Limb (tissue), 2 donors: Measurements from ENCODE around the gene KAT14.
"Not testable (repeated sequence)": the region's sequence is repeated elsewhere in the genome, so short reads cannot be mapped to it uniquely, and the experiment has no call there.

Source experiments
- DNase-seq, 2 donors: peaks; one replicate each; pipeline ENCODE4 v3.0.0-alpha.2; 2016; ENCODE audit errors: extremely low spot score in 2 of 2

KAT14 gene, protein sequence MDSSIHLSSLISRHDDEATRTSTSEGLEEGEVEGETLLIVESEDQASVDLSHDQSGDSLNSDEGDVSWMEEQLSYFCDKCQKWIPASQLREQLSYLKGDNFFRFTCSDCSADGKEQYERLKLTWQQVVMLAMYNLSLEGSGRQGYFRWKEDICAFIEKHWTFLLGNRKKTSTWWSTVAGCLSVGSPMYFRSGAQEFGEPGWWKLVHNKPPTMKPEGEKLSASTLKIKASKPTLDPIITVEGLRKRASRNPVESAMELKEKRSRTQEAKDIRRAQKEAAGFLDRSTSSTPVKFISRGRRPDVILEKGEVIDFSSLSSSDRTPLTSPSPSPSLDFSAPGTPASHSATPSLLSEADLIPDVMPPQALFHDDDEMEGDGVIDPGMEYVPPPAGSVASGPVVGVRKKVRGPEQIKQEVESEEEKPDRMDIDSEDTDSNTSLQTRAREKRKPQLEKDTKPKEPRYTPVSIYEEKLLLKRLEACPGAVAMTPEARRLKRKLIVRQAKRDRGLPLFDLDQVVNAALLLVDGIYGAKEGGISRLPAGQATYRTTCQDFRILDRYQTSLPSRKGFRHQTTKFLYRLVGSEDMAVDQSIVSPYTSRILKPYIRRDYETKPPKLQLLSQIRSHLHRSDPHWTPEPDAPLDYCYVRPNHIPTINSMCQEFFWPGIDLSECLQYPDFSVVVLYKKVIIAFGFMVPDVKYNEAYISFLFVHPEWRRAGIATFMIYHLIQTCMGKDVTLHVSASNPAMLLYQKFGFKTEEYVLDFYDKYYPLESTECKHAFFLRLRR

DNA sequence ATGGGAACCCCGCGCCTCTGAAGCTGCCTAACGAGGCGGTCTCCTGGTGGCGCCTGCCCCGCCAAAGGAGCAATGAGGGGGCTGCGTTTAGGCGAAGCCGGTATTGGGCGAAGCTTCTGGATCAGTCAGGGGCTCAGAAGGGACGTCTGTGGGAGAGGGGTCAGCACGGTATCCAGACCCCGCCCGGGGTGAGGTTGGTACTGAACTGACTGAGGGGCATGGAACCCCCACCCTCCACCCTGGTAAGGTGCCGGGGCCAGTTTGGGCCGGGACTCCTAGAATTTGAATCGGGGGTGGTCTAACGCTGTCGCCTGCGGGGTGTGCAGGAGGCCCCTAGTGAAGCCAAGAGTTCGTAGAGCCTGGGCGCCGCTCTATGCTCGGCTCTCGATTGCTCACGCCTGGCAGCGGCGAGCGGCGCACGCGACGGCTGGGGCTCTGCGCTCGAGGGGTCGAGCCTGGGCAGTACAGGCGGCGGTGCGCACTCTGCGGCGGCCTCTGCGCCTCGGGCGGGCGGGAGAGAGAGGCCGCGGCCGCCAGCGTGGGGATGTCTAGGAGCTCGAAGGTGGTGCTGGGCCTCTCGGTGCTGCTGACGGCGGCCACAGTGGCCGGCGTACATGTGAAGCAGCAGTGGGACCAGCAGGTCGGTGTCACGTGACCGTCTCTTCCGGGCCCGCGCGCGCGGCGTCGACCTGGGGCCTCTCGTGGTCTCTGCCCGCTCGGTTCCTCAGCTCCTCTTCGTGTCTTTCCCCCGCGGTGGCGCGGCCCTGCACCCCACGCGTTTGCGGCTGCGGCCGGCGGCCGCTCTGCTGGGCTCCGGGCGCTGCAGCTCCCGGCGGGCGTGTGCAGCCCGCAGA lies at the start of gene KAT14, which contains the start of gene PET117:
Gene KAT14, plus strand, starts transcription at position 452 of the 854 bp plus-strand sequence. CDS start 4,798 bp downstream, outside the sequence.
Gene PET117, plus strand, starts transcription at position 452 of the 854 bp plus-strand sequence. Its CDS starts 93 bp downstream, at position 545.
- DNase-seq, result peak; percentile 91 to 97

DNA sequence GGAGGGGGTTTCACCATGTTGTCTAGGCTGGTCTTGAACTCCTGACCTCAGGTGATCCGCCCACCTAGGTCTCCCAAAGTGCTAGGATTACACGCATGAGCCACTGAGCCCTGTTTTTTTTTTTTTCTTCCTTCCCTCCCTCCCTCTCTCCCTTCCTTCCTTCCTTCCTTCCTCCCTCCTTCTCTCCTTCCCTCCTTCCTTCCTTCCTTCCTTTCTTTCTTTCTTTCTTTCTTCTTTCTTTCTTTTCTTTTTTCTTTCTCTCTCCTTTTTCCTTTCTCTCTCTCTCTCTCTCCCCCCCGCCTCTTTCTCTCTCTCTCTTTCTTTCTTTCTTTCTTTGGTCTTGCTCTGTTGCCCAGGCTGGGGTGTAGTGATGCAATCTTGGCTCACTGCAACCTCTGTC lies 49.4 kb upstream of the KAT14 start:
- not testable (repeated sequence) for DNase-seq

- not testable (repeated sequence) for DNase-seq
Measured at GRCh38 chr20:18088841-18089240, 48.8 kb upstream of the KAT14 start.

GRCh38 chr20:18090044-18090443 lies 47.6 kb upstream of the KAT14 start:
- DNase-seq, result no peak

DNA sequence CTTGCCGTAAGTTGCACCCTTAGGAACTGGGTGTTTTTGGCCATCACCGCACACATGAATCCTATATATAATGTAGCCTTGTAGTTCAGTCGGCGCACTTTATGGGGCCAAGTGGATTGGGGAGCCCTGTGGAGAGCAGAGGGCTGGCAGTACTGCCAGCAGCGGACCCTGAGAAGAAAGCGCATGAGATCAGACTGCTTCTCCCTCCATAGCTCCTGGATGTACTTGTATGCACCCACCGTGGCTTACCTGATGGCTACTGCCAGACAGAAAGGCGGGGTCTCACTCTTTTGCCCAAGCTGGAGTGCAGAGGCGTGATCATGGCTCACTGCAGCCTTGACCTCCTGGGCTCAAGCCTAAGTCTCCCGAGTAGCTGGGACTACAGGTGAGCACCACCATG lies 47.2 kb upstream of the KAT14 start:
- no peak for DNase-seq

DNA sequence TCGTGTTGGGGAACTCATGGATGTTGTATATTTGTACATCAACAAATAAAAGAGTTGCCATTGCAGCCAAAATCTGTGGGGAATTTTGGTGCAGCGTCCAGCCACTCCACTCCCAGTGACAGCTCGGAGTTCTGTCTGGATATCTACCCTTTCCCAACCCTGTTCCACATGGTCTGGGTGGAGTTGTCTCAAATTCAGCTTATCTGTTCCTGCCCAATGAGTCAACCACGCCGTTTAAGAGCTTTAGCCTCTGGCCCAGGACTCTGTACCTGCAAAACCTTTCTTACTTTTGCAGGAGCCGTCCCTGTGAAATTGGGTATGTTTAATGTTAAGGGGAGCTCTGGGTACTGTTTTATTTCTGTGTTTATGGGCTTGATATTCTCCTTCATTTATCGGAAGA lies 46.0 kb upstream of the KAT14 start:
- DNase-seq, result no peak

DNA sequence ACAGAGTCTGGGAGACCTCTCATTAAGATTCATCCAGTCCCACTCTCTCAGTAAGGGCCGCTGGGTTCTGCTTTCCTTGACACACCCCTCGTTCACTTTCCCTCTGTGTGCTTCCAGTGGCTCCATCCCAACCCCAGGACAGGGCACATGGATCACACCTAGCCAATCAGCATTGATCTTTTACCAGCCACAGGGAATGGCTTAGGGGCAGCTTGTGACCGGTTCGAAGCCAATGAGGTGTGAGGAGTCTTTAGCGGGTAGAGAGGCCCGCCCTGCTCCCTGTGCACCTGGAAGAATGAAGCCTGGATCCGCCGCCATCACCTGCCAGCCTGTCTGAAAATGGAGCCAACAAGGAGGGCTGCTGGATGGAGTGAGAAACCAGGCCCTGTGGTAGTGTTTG lies 44.8 kb upstream of the KAT14 start:
- DNase-seq, result no peak

GRCh38 chr20:18093388-18093787 lies 44.3 kb upstream of the KAT14 start:
- no peak for DNase-seq

GRCh38 chr20:18094191-18094590 lies 43.5 kb upstream of the KAT14 start:
- no peak for DNase-seq

- DNase-seq, result not testable (repeated sequence)
Measured at GRCh38 chr20:18100569-18100968, 37.1 kb upstream of the KAT14 start.

- DNase-seq, result no peak
Measured at GRCh38 chr20:18101125-18101810, 36.4 kb upstream of the KAT14 start.

- DNase-seq, result no peak
Measured at GRCh38 chr20:18103497-18103896, 34.2 kb upstream of the KAT14 start.

DNA sequence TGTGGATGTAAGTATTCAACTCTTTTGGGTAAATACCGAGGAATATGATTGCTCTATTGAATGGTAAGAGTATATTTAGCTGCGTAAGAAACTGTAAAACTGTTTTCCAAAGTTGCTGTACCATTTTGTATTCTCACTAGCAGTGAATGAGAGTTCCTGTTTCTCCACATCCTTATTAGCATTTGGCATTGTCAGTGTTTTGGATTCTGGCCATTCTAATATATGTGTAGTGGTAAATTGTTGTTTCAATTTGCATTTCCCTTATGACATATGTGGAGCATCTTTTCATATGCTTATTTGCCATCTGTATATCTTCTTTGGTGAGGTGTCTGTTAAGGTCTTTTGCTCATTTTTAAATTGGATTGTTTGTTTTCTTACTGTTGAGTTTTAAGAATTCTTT lies 29.3 kb upstream of the KAT14 start:
- no peak for DNase-seq

- DNase-seq, result not testable (repeated sequence)
Measured at GRCh38 chr20:18128574-18128973, 9.1 kb upstream of the KAT14 start.

DNA sequence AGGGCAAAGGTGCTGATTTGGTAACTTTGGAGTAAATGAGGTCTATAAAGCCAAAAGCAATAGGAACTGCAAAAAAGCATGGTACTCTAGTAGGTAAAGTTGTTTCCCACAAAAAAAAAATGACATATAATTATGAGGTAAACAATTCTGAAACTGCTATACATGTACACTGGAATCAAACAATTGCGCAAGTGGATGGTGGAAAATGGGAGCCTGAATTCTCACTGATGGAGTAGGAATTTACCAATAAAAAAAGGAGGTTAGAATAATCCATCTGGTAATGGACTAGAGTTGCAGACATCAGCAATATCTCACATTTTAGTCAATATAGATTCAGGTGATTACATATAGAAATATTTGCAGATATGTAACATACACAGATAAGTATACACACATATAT lies 5.0 kb upstream of the KAT14 start:
- no peak for DNase-seq

DNA sequence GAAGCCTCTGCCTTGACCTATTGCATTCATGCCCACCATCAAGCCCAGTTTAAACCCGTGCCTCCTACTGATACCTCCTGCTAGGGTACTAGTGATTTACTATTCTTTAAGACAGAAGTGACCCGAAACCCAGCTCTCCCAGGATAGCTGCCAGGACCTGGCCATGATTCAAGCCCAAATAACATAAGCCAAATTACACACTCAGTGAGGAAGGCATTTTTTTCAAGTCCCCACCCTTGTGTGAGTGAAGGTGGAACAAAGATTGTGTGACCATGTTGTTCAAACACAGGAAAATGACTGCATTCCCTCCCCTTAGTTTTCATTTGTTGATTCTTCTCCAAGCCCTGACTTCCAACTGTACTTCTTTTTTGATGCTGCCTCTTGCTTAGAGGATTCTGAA lies 3.7 kb upstream of the KAT14 start:
- no peak for DNase-seq

DNA sequence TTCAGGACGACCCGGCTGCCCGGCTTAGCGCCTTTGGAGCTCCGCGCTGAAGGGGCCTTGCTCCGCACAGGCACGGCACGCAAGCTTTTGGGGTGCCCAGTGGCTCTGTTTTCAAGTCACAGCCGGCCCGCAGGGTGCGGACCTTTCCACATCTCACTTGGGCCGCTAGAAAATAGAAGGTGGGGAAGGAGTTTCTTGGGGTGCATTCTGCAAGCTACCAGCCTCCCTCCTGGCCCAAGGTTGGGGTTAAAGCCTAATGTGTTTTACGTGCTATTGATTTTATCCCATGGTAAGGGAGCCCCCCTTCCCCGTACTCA lies 561 bp downstream of the KAT14 start:
- DNase-seq, result no peak

- no peak for DNase-seq
Measured at GRCh38 chr20:18138639-18139583, 1.2 kb downstream of the KAT14 start.

DNA sequence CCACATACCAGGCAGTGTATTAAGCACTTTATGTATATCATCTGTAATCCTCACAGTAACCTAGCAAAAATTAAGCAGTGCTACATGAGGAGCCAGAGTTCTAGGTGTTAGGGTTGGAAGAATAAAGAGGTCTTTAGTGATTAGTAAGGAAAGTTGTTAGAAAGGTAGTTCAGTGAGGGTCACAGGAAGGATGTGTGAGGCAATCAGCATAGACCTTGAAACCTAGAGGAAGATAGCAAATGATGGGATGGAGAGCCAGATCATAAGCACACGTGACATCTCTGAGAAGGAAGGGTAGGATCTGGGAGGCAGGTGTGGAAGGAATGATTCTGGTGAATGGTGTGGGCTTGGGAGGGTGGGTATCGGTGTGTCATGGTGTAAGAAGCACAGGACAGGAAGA lies 2.2 kb downstream of the KAT14 start:
- no peak for DNase-seq

DNA sequence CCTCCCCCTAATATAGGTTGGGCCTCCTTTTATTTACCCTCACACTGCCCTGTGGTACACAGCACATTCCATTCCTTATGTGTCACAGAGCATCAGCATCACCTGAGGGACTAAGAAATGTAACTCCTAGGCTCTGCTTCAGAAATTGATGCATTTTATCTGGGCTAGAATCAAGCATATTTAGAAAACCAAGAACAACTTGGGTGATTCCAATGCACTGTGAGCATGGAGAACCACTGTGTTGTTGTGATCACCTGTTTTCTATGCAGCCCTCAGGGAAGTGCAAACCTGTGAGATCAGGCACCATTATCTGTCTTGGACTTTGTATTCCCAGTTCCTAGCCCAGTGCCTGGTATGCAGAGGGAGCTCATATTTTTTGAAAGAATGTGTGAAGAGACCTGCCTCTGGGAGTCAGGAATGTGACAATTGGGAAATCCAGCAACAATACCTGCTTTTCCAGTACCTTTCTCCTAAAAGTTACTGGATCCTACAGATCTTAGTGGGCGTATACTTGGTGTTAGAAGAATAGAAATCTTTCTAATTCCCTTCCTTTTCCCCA lies 7.0 kb downstream of the KAT14 start:
- DNase-seq, result no peak
